HG02610 (cell line): ENCODE results near the gene TRIM52.

Experiments used
- ATAC-seq: cut with Tn5 transposase; IDR thresholded peaks from one replicate; pipeline ENCODE4 v1.9.1; 2021; ENCODE audit warnings: mild to moderate bottlenecking, moderate library complexity; ENCODE audit not compliant: unreplicated experiment

Gene TRIM52

DNA sequence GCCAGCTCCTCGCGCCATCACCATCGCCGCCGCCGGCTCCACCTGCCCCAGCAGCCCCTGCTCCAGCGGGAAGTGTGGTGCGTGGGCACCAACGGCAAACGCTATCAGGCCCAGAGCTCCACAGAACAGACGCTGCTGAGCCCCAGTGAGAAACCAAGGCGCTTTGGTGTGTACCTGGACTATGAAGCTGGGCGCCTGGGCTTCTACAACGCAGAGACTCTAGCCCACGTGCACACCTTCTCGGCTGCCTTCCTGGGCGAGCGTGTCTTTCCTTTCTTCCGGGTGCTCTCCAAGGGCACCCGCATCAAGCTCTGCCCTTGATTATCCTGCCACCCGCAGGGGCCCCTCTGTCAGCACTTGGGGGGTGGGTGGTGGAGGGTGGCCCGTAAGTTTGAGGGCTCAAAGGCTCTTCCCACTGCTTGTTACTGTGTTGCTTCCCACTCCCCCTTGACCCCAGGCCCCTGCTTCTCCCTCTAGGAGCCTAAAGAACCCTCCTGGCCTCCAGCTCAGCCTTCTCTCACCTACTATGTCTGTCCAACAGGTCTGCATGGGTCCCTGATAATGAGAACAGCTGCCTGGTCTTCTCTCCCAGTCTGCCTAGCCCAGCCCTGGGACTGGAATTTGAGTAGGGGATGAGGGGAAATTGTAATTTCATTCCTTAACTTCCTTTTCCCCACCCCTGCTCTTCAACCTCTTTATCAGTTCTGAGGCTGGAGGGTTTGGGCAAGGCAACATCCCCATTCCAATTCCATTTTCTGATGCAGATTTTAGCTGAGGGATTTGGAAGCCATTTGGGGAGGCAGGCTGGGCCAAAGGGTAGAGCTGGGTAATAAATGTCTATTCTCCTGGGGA lies 26.3 kb downstream of the TRIM52 start:
- ATAC-seq: no peak

DNA sequence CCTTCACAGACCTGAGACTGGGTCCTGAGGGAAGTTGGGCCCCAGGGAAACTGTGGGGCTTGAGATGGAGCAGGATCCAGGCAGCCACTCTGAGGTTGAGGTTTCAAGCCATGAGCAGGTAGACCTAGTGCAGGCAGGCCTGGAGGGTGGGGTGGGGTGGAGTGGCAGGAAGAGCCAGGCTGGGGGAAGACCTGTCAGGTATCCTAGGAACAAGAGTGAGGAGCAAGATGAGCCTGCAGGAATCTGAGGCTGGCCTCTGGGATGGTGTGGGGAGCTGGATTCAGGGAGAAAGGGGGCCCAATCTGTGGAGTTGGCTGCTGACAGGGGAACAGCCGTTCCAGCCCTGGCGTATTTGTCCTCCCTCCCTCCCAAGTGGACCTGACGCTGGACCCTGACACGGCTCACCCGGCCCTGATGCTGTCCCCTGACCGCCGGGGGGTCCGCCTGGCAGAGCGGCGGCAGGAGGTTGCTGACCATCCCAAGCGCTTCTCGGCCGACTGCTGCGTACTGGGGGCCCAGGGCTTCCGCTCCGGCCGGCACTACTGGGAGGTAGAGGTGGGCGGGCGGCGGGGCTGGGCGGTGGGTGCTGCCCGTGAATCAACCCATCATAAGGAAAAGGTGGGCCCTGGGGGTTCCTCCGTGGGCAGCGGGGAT lies 27.0 kb downstream of the TRIM52 start:
- ATAC-seq: no peak

DNA sequence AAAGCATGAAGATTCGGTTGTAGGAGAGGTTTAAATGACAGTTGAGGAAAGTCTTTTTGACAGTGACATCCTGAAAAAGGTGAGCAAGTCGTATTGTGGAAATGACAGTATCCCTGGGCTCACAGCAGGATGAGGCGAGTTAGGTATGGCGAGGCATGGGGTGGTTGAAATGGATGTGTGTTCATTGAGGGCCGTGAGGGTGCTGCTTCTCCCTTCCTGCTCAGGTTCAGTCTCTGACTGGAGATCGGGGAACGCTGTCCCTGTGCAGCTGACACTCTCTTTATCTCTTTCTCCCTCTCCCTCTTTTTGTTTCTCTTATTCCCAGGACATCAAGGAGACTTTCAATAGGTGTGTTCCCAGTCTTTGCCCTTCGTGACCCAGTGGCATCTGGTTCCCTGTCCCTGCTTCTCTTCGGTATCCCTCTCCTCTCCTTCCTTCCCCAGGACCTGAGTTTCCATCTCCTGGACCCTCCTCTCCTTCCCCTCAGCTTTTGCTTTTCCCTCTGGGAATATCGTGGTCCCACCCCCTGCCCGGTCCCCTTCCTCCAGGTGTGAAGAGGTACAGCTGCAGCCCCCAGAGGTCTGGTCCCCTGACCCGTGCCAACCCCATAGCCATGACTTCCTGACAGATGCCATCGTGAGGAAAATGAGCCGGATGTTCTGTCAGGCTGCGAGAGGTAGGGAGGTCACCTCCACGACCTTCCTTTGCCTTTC lies 27.7 kb downstream of the TRIM52 start:
- no peak for ATAC-seq

DNA sequence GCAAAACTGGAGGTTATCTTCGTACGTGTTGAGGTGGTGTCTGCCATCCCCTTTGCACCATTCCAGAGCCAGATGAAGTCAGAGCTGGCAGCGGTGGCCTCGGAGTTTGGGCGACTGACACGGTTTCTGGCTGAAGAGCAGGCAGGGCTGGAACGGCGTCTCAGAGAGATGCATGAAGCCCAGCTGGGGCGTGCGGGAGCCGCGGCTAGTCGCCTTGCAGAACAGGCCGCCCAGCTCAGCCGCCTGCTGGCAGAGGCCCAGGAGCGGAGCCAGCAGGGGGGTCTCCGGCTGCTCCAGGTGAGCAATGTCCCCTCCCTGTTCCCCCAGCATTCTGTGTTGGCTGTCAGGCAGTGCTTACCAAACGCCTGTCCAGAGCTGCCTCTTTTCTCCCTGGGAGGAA lies 28.4 kb downstream of the TRIM52 start:
- ATAC-seq: no peak

DNA sequence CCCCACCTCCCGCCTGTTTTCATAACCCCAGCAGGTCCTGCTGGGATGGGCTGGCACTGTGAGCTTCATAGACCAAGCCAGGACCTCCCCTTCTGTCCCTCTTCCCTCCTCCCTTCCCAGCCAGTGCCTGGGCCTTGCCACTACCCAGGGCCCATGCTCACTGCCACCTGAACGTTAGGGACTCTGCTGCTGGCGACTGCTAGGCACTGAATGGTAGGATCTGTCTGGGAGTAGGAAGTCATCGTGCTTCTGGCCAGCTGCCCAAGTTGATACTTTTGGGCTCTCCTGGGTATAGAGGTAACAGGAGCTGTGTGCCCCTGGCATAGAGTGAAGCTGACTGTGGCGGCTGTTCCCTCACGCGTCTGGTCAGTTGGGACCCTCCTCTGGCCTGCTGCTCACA lies 29.5 kb downstream of the TRIM52 start:
- no peak for ATAC-seq

DNA sequence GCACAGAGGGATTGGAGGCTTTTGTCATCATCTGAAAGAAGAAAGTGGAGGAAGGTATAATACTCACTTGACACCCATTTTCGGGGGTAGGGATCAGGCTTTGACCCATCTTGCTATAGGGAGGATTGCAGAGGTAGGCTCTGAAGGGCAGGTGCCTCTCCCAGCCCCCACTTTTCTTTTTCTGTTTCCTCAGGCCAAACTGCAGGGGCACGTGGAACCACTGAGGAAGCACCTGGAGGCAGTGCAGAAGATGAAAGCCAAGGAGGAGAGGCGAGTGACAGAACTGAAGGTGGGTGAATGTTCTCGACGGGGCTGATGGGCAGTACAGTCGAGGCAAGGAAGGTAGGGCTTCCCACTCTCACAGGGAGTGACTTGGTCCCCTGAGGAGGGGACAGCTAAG lies 30.4 kb downstream of the TRIM52 start:
- ATAC-seq: no peak

DNA sequence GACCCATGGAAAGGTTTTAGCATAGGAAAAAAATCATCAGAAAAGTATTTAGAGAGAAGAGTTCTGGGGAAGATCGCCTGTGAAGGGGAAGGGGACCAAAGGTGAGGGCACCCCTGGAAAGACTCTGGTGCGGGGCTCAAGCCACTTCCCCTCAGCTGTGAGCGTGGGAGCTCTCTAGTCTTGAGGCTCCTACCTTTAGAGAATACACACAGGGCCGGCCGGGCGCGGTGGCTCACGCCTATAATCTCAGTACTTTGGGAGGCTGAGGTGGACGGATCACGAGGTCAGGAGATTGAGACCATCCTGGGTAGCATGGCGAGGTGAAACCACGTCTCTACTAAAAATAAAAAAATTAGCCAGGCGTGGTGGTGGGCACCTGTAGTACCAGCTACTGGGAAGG lies 30.9 kb downstream of the TRIM52 start:
- ATAC-seq: no peak

DNA sequence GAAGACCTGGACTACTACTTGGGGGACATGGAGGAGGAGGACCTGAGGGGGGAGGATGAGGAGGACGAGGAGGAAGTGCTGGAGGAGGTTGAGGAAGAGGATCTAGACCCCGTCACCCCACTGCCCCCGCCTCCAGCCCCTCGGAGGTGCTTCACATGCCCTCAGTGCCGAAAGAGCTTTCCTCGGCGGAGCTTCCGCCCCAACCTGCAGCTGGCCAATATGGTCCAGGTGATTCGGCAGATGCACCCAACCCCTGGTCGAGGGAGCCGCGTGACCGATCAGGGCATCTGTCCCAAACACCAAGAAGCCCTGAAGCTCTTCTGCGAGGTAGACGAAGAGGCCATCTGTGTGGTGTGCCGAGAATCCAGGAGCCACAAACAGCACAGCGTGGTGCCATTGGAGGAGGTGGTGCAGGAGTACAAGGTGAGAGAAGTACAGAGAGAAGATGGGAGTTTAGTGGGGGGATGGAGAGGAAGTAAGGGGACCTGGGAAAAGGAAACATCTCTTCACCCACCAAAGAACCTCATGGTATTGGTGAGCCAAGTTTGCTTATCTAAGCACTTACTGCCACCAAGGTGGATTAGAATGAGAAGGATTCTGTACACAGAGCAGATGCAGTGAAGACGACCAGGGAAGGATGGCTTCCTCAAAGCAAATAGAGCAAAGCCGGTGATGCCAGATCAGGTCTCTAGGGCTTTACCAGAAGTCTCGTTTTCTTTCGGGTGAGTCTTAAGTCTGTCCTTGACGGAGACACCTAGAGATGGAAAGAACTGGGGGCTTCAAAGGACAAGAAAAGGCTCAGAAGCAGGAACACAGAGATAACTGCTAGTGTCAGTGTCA lies 36.3 kb downstream of the TRIM52 start:
- ATAC-seq: no peak

DNA sequence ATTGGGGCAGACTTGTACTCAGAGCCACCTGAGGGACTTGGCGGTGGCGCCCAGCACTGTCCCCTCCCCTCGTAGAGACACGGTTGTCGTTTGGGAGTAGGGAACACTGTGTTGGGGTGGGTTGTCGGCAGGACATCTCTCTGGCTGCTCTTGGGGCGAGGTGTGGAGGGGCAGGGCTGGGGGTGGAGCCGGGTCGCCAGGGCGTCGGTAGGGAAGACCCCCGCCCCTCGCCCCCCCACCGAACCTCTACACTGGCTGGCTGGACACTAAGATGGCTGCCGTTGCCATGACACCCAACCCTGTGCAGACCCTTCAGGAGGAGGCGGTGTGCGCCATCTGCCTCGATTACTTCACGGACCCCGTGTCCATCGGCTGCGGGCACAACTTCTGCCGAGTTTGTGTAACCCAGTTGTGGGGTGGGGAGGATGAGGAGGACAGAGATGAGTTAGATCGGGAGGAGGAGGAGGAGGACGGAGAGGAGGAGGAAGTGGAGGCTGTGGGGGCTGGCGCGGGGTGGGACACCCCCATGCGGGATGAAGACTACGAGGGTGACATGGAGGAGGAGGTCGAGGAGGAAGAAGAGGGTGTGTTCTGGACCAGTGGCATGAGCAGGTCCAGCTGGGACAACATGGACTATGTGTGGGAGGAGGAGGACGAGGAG lies 37.1 kb downstream of the TRIM52 start:
- peak; percentile 3 for ATAC-seq

DNA sequence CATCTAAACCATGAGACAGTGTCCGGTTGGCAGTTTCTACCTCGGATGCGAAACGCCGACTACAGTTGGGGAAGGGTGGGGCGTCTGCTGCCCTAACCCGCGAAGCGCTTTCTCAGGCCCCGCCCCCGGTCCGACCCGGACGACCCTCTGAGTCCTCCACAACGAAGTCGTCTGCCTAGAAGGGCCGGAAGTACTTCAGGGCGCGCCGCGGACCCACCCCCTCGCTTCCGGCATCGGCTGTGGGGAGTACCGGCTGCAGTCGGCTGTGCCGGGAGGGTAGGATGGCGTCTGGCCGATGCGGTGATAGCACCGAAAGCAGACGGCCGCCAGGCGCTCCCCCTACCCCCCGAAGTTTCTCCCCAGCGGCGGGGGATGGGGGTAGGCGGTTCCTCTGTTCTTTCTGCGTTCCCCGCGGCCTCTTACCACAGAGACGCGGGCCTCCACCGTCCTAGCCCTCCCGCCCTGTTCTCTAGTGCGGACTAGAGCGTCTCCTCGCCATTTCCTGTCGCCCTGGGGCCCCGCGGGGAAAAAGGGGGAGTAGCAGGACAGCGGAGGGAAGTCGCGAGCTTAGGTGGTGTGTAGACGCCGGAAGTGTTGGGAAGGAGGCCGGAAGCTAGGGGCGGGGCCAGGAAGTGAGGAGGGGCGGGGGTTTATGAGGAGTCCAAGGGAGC lies 37.8 kb downstream of the TRIM52 start, which contains the start of gene TRIM41:
Gene TRIM41, plus strand, starts transcription at position 224 of the 671 bp plus-strand sequence. CDS start 719 bp downstream, outside the sequence.
- peak; percentile 67 for ATAC-seq

DNA sequence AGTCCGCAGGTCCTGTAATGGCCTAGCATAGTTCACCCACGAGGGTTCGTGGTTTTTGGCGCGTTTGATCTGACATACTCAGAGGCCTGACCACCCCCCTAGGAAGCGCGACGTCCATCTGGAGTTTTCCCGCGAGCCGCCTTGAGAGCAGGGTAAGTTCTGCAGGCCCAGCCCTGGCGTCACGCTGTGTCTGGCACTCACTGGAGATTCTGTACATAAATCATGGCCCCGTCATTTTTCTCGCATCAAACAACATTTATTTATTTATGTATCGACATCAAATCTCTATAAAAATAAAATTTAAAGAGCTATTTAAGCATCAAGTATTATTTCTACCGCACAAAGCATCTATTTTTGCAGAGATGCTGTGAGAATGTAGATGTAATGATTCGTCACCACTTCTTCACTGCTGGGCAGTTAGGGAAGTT lies 38.3 kb downstream of the TRIM52 start:
- no peak for ATAC-seq

DNA sequence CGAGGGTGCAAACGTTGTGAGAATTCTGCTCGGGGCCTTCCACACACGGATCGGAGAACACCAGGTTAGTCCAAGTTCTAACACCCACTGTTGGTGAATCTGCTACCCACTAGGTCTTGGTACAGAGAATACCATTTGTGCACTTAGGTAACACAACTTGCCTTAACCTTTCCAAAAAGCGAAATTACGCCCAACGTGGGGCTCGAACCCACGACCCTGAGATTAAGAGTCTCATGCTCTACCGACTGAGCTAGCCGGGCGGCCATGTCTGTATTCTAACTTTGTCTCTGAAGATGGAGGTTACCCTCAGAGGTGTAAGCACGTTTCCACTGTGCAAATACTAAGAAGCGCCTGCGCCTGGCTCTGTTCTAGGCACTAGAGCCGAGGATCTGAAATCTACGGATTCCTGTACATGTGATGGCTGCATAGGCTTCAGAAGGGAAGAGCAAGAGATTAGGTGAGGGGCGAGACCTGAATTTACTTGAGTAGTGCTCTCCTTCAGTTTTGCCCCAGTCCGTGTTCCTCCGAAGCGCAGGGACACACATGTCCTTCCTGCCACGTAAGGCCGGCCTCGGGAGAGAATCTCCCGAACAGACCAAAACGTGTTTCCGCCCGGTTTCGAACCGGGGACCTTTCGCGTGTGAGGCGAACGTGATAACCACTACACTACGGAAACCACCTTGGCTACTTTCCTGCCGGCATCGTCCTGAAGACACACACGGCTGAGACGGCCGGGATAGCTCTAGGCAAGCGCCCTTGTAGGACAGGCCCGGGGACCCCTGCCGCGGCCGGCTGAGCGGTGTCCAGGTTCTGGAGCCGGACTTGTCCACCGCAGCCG lies 38.9 kb downstream of the TRIM52 start:
- peak; percentile 28 for ATAC-seq

DNA sequence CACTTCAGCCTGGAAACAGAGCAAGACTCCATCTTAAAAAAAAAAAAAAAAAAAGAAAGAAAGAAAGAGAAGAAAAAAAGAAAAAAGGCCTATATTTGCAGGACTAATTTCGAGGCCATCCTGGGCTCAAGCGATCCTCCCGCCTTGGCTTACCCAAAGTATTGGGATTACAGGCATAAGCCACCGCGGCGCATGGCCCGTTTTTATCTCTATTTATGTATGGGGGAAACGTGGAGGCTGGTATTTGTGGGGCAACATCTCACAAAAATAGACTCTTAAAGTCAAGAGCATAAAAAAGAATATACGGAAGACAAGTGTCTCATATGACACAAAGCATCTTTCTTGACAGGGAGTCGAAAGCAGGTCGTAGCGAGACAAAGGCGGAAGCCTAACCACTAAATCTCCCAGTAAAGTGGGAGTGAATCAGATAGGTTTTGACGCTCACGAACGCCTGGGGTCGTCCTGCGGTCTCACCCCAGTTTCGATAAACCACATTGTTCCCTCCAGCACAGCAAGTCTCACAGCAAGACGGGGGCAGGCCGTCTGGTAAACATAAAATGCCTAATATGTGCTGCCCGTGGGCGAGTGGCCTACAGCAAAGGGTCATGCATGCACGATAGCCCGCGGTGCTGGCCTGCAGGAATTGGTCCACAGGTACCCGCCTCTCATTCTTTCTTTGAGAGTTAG lies 39.7 kb downstream of the TRIM52 start:
- no peak for ATAC-seq

DNA sequence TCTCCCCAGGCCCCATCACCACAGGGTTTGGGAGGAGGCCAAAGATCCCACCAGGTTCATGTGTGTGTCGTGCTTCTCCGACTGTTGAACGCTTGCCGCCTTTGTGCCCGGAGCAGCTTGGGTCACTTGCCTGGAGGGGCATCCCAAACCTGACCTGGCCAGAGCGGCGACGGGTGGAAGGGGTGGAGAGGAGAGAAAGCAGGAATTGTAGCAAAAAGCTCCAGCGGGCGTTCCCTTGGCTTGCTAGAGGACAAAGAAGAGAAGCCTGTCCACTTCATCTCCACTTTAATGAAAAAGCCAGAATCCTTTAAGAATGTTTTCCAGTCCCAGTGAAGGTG lies 40.8 kb downstream of the TRIM52 start:
- no peak for ATAC-seq

DNA sequence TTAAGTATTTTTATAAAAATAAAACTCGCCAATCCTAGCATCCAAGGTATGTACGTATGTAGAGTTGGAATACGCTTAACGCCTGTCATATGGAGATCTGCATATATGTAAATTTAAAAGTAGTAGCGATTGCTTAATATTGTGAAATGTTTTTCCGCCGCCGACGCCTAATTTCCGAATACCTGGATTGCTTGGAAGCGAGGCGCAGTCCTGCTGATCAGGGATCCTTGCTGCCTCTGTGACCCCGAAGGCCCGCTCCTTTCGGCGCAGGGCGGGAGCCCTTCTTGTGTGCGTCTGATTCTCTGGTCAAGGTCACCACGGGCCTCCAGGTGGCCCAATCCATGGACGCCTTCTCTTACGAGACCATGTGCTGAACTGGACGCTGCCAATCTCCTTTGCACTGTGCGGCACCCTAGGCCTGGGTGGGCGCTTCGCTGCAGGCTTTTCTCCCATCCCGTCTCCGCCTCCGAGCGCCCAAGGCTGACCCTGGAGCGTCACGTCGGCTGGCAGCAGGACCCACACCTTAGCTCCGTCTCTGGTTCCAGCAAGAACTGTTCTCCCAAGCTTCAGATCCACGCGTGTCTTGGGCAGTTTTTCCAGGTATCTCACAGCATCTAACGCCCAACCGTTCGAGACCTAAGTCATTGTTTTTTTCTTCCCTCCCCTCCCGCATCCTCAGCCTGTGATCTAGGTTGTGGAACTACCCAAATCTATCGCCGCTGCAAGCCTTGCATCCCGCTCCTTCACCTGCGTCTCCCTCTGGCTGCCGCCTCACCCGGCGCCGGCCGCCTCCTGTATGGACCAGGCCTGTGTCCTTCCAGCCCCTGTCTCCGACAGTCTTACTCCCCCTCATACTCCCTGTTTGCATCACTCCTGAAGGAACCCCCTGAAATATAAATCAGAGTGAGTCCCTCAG lies 41.4 kb downstream of the TRIM52 start:
- ATAC-seq: no peak

DNA sequence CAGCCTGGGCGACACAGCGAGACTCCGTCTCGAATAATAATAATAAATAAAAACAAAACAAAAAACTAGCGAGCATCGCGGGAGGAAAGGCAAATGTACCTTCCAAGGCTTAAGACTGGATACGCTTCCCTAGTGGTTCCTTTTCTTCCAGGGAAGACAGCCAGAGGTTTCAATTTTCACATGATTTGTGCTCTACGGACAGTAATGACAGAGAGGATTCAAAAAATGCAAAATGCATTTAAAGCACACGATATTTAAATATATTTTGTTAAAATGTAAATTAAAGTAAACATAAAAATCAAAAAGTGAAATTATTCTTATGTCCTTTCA lies 42.2 kb downstream of the TRIM52 start:
- ATAC-seq: no peak

DNA sequence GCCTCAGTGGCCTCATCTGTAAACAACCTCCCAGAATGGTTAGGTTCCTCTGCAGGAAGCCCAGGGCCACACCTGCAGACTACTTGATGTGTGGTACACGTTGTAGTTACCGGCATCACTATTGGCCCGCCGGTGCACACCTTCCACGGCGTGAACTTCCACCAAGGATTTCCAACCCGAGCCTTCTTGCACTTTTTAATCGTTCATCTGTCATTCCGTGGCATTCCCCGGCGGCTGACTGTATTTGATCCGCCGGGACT lies 43.2 kb downstream of the TRIM52 start:
- peak; percentile 15 for ATAC-seq
